RWPE2 (cell line): ENCODE results near the gene RELL1.

Experiments
- ATAC-seq: fragments of 200-7000 bp; cut with Tn5 transposase; 3 replicates; pipeline ENCODE4 v1.9.1; 2021; ENCODE audit warnings: low read depth
- DNase-seq: peaks from one replicate; pipeline ENCODE4 v3.0.0-alpha.2; 2020; ENCODE audit warnings: low spot score
- H3K27ac ChIP-seq: fragments of 450-650 bp; 2 replicates; pipeline ENCODE4 v1.5.1; 2017; ENCODE audit warnings: mild to moderate bottlenecking; ENCODE audit not compliant: poor library complexity, severe bottlenecking
- H3K27me3 ChIP-seq: fragments of 250-450 bp; sonication (Bioruptor Pico); 2 replicates; pipeline ENCODE4 v1.5.1; 2021; ENCODE audit warnings: mild to moderate bottlenecking, moderate library complexity; ENCODE audit not compliant: insufficient read depth, poor library complexity, severe bottlenecking
- H3K36me3 ChIP-seq: fragments of 250-450 bp; sonication (Bioruptor Pico); 2 replicates; pipeline ENCODE4 v1.5.1; 2020; ENCODE audit warnings: low read depth, mild to moderate bottlenecking, moderate library complexity
- H3K4me1 ChIP-seq: fragments of 250-450 bp; sonication (Bioruptor Pico); 2 replicates; pipeline ENCODE4 v1.5.1; 2021; ENCODE audit warnings: mild to moderate bottlenecking, moderate library complexity; ENCODE audit not compliant: insufficient read depth, poor library complexity, severe bottlenecking
- H3K4me3 ChIP-seq: fragments of 250-450 bp; sonication (Bioruptor Pico); 2 replicates; pipeline ENCODE4 v1.5.1; 2021; ENCODE audit warnings: mild to moderate bottlenecking, moderate library complexity; ENCODE audit not compliant: severe bottlenecking
- H3K9me3 ChIP-seq: fragments of 250-450 bp; sonication (Bioruptor Pico); 2 replicates; pipeline ENCODE4 v1.5.1; 2021; ENCODE audit warnings: mild to moderate bottlenecking, moderate library complexity; ENCODE audit not compliant: severe bottlenecking
- TF ChIP-seq, protein P1 (sequence below): fragments of 450-650 bp; IDR thresholded peaks from one replicate; pipeline ENCODE4 v1.5.1; 2017; ENCODE audit warnings: mild to moderate bottlenecking, moderate library complexity; ENCODE audit not compliant: poor library complexity, severe bottlenecking

The RELL1 gene

DNA sequence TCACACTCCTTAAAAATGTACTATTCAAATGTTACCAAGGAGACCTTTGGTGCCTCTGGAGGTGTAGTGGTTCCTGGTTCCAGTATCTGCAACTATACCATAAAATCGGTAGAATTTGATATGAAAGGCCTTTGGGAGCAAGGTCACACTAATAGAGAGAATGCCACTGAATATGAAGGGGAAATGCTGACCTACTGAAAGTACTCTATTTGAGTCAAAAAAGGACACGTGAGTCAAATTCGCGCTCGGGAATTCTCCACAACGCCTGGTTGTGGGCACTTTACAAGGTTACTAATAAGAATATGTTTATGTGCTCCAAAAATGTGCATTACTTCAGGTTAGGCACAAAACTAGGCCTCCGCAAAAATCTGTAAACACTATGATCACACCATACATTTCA, 39.5 kb upstream of the RELL1 start:
- Histone ChIP-seq H3K4me3 (no peak overlapping the region), H3K27ac (no peak overlapping the region), H3K9me3 (no peaks in the 10 kb centered on the region), H3K4me1 (peaks cover 3% of the 10 kb centered on the region), H3K36me3 (no peaks in the 10 kb centered on the region), H3K27me3 (no peaks in the 10 kb centered on the region)
- DNase-seq (no peak), ATAC-seq (no peak)
- TF ChIP-seq, protein P1, sequence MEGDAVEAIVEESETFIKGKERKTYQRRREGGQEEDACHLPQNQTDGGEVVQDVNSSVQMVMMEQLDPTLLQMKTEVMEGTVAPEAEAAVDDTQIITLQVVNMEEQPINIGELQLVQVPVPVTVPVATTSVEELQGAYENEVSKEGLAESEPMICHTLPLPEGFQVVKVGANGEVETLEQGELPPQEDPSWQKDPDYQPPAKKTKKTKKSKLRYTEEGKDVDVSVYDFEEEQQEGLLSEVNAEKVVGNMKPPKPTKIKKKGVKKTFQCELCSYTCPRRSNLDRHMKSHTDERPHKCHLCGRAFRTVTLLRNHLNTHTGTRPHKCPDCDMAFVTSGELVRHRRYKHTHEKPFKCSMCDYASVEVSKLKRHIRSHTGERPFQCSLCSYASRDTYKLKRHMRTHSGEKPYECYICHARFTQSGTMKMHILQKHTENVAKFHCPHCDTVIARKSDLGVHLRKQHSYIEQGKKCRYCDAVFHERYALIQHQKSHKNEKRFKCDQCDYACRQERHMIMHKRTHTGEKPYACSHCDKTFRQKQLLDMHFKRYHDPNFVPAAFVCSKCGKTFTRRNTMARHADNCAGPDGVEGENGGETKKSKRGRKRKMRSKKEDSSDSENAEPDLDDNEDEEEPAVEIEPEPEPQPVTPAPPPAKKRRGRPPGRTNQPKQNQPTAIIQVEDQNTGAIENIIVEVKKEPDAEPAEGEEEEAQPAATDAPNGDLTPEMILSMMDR, result no peak

- Histone ChIP-seq H3K36me3 (no peaks in the 10 kb centered on the region), H3K4me1 (peaks cover 6% of the 10 kb centered on the region), H3K9me3 (no peaks in the 10 kb centered on the region), H3K27ac (no peak overlapping the region), H3K4me3 (no peak overlapping the region), H3K27me3 (no peaks in the 10 kb centered on the region)
- TF ChIP-seq, protein P1, result no peak
- DNase-seq, result no peak
- no peak for ATAC-seq
Measured at GRCh38 chr4:37723067-37723466, 36.9 kb upstream of the RELL1 start.

DNA sequence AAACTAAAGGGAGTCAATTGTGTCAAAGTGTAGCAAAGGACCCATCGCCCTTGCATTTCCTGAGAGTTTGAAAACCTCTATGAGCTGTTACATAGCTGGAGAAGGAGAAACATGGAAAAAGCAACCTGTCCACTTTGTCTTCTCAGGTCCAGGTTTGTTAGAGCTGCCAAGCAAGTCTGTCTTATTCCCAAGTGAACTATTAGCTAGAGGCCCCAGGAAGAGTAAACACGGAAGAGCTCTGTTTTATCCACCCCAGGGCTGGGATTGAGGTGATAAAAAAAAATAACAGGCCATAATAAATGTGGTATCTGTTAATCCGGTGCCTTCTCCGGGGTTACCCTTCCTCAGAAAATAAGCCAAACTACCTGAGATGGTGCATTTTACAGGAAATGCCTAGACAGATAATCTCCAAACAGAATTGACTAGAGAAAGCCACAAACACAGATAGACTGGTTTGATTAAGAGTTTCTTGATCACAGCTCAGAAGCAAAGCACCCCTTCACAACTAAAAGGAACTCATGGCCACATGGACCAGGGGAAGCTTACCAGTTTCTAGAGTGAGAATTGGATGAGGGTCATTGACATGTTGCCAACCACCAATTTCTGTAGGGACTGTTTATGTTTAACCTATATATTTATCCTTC, 35.9 kb upstream of the RELL1 start:
- Histone ChIP-seq H3K36me3 (no peaks in the 10 kb centered on the region), H3K9me3 (no peaks in the 10 kb centered on the region), H3K4me3 (no peak overlapping the region), H3K27me3 (no peaks in the 10 kb centered on the region), H3K27ac (no peak overlapping the region), H3K4me1 (peaks cover 11% of the 10 kb centered on the region)
- DNase-seq (no peak), ATAC-seq (no peak)
- TF ChIP-seq, protein P1, result no peak

DNA sequence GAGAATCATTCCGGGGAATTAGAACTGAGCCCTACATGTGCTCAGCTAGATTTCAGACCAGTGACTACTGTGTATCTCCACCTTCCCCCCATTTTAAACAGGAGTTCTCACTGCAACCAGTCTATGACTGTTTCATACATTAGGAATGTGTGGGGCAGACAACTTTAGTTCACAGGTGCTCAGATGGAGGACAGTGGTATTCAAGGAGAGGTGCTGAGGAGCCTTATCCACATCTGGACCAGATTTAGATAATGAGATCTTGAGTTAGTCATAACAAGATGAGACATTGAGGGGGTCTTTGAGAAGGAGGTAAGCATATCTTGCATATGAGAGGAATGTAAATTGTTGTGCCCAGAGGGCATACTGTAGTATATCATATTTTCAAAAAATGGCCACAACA, 32.8 kb upstream of the RELL1 start:
- Histone ChIP-seq H3K27me3 (no peaks in the 10 kb centered on the region), H3K36me3 (no peaks in the 10 kb centered on the region), H3K27ac (no peak overlapping the region), H3K4me3 (no peak overlapping the region), H3K9me3 (no peaks in the 10 kb centered on the region), H3K4me1 (peaks cover 22% of the 10 kb centered on the region)
- ATAC-seq (peak; percentile 69), DNase-seq (no peak)
- TF ChIP-seq, protein P1, result no peak

DNA sequence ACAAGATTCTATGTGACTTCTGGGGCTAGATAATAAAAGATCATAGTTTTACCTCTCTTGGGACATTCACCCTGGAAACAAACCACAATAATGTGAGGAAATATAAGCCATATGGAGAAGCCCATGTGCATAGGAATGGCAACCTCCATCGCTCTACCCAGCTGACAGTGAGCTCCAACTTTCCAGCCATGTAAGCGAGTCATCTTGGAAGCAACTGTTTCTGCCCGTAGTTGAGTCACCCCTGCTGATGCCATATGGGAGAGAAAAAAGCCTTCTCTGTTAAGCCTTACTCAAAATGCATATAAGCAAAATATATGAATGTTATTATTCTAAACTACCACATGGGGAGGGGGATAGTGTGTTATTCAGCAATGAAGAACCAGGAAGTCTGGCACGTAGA, 31.4 kb upstream of the RELL1 start:
- TF ChIP-seq, protein P1, result no peak
- Histone ChIP-seq H3K4me3 (no peak overlapping the region), H3K4me1 (peaks cover 22% of the 10 kb centered on the region), H3K27ac (peak overlapping the region; percentile 3), H3K36me3 (no peaks in the 10 kb centered on the region), H3K9me3 (no peaks in the 10 kb centered on the region), H3K27me3 (no peaks in the 10 kb centered on the region)
- DNase-seq, result peak; percentile 61
- peak; percentile 81 for ATAC-seq
